Stimulated activated CD8-positive, alpha-beta memory T cell treated with anti-CD3 and anti-CD28 coated beads, Interleukin-4, amount 100 ng/mL, for 24 hours (primary cell): ENCODE measurements around the gene CLK1.
A peak's percentile ranks its signal among the peaks of the same experiment; 100 is the strongest.
"Not testable (repeated sequence)": the region's sequence is repeated elsewhere in the genome, so short reads cannot be mapped to it uniquely, and the experiment has no call there.

Source experiments
- DNase-seq: peaks from one replicate; pipeline ENCODE4 v3.0.0-alpha.2; 2020; ENCODE audit warnings: low read depth

CLK1 gene

DNA sequence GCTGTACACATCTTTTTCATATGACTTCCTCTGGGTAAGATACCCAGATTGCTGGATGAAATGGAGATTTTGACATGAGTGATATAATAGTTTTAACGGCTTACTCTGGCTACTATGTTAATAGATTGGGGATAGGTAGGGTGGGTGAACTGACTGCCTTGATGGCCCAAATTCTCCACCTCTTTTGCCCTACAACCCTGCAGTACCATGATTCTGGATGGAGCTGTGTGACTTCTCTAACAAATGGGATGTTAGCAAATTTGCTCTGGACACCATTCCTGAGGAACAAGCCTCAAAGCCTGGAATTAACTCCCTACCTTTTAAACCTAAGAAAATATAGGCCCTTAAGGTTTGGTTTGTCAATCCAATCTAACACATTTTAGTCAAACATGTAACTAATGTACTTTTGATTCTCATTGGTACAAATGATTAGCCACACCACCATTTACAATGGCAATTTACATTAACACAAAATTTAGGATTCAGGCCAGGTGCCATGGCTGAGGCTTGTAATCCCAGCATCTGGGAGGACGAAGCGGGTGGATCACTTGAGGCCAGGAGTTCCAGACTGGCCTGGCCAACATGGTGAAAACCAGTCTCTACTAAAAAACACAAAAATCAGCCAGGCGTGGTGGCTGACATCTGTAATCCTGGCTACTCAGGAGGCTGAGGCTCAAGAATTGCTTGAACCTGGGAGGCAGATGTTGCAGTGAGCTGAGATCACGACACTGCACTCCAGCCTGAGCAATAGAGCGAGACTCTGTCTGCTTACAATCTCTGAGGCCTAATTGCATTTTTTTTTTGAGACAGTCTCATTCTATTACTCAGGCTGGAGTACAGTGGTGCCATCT is 12.8 kb downstream of the CLK1 start:
- DNase-seq: no peak

DNA sequence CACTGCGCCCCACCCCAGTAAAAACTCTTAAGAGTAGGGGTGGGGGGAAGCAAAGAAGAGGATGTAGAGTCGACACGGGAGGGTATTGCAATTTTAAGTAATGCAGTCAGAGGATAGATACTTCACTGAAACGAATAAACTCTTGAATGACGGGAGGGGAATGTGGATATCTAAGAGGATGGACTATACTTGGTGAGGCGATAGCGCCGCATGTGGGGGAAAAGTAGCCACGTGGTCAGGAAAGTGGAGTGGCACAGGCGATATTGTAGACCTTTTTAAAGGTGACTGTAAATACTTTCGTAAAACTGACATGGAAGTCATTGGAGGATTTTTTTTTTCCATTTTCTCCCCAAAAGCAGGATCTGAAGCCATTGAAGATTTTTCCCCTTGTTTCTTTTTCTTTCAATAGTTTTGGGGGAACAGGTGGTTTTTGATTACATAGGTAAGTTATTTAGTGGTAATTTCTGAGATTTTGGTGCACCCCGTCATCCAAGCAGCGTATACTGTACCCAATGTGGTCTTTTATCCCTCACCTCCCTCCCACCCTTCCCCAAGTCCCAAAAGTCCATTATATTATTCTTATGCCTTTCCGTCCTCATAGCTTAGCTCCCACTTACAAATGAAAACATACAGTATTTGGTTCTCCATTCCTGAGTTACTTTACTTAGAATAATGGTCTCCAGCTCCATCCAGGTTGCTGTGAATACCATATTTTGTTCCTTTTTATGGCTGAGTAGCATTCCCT is 13.8 kb downstream of the CLK1 start:
- no peak for DNase-seq

- DNase-seq: no peak
Observed at GRCh38 chr2:200847939-200848338, 16.5 kb downstream of the CLK1 start.

DNA sequence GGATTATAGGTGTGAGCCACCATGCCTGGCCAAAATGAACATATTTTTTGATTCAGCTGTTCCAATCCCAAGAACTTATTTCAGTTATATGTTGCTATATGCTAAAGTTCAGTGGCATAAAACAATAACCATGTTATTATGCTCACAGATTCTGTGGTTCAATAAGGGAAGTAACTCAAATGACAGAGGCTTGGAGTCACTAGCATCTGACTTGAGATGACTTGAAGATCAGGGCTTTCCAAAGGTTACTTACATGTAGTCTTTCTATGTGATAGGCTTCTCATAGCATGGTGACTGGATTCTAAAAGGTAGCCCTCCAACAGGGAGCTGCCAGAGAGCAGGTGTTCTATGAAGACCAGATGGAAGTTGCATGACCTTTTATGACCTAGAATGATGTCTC is 17.2 kb downstream of the CLK1 start:
- no peak for DNase-seq

- no peak for DNase-seq
Observed at GRCh38 chr2:200845669-200846325, 18.7 kb downstream of the CLK1 start.

DNA sequence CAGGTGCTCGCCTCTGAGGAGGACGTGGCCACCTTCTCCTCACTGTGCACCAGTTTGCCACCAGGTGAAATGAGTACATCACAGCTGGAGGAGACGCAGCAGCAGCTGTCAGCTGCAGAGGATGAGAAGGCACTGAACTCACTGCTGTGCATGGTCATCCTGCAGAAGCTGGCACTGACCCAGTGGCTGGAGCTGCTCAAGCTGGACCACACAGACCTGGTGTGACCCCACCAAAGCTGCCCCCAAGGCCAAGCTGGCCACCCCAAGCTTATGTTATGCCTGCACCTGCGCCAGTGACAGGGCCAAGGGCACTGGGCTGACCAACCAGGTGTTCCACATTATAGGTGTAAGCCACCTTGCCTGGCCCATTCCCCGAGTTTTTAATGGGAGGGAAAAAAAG is 19.3 kb downstream of the CLK1 start:
- DNase-seq: no peak

GRCh38 chr2:200843993-200844948 is 20.2 kb downstream of the CLK1 start:
- DNase-seq: no peak

- DNase-seq: no peak
Observed at GRCh38 chr2:200839513-200839912, 24.9 kb downstream of the CLK1 start.

- no peak for DNase-seq
Observed at GRCh38 chr2:200834701-200835100, 29.8 kb downstream of the CLK1 start.

DNA sequence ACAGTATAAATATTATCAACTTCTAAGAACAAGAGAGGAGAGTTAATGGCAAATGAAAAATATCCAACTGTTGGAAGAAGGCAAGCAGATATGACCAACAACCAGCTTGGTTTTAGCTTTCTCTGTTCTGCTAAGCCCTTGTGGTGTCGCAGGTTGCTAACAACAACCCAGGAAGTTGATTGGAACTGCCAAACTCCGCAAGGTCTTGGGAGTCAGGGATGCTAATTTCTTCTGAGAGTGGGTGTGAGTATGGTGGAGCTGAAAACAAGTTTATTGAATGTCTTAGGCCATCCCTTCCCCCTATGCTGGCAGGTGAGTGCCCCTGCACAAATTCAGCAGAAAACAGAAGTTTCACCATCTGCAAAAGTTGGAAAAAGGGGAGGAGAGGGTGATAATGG is 35.2 kb downstream of the CLK1 start:
- DNase-seq: no peak

- no peak for DNase-seq
Observed at GRCh38 chr2:200828572-200829257, 35.7 kb downstream of the CLK1 start.

- DNase-seq: no peak
Observed at GRCh38 chr2:200828104-200828503, 36.4 kb downstream of the CLK1 start.

DNA sequence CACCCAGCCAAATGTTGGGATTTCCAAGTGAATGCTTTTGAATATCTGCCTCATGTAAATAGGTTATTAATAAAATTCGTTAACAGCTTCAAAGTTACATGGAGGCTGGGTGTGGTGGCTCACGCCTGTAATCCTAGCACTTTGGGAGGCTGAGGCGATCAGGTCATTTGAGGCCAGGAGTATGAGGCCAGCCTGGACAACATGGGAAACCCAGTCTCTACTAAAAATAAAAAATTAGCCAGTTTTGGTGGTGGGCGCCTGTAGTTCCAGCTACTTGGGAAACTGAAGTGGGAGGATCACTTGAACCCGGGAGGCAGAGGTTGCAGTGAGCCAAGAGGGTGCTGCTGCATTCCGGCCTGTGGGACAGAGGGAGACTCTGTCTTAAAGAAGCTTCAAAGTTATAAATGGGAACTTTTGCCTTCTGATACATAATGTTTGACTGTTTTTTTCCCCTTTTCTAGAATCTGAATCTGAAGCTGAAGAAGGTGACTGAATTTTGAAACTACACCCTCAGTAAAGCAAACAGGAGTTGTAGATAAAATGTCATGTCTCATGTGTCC is 42.7 kb downstream of the CLK1 start:
- no peak for DNase-seq

- no peak for DNase-seq
Observed at GRCh38 chr2:200820573-200821234, 43.8 kb downstream of the CLK1 start.

DNA sequence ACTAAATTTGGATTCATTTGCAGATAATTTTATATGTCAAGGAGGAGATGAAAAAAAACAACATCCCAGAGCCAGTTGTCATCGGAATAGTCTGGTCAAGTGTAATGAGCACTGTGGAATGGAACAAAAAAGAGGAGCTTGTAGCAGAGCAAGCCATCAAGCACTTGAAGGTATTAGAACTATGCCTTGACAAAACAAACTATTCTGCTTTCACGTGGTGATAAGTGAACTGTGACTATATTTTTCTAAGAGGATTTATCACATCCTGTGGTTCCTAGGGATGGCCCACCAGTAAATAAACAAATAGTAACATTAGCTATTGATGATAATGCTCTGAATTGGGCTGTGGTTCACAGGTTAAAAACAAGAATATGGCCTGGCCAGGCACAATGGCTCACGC is 45.7 kb downstream of the CLK1 start:
- not testable (repeated sequence) for DNase-seq

DNA sequence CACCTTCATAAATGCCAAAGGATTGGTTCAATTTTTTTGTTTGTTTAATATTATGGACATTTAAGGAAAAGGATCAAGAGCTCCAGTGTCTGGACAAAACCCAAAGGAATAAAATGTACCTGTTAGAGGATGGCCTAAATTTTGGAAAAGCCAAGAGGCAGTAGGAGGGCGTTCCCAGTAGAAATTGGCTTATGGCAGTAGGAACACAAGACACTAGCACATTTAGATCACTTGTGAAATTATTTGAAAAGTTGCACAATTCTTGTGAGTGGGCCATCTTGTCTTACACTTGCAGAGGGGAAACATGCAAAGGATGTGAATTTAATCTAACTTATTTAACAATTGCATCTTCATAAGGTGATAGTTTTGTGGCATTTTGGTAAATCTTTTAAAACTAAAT is 49.5 kb downstream of the CLK1 start:
- no peak for DNase-seq

- DNase-seq: no peak
Observed at GRCh38 chr2:200814276-200814815, 50.1 kb downstream of the CLK1 start.

GRCh38 chr2:200812122-200813022 is 52.1 kb downstream of the CLK1 start:
- DNase-seq: peak; percentile 60
